ENCODE results near the gene CREB3L2.
"Not testable (repeated sequence)": the region's sequence is repeated elsewhere in the genome, so short reads cannot be mapped to it uniquely, and the experiment has no call there.

Gene CREB3L2, protein sequence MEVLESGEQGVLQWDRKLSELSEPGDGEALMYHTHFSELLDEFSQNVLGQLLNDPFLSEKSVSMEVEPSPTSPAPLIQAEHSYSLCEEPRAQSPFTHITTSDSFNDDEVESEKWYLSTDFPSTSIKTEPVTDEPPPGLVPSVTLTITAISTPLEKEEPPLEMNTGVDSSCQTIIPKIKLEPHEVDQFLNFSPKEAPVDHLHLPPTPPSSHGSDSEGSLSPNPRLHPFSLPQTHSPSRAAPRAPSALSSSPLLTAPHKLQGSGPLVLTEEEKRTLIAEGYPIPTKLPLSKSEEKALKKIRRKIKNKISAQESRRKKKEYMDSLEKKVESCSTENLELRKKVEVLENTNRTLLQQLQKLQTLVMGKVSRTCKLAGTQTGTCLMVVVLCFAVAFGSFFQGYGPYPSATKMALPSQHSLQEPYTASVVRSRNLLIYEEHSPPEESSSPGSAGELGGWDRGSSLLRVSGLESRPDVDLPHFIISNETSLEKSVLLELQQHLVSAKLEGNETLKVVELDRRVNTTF

DNA sequence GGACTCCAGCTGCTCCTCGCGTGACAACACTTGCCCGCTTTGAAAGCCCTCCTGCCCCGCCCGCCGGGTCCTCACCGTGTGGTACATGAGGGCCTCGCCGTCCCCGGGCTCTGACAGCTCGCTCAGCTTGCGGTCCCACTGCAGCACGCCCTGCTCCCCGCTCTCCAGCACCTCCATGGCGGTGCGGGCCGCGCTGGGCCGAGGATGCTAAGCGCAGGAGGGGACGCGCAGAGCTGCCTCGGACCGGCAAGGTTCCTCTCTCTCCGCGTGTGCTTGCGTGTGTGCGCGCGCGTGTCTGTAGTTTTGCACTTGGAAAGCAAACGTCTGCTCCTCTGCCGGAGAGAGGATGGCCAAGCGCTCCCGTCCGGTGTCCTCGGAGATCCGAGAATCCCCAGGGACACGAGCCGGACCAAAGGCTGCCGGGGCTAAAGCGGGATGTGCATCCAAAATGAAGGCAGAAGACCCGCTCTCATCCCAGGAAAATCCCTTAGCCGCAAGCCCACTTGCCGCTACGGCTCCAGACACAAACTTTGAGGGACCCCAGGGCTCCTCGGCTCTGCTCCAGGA, at the start of gene CREB3L2:
Gene CREB3L2, minus strand, starts transcription at position 558 of the 567 bp plus-strand sequence. Its CDS starts 381 bp downstream, at position 177.
- Histone ChIP-seq H3K27me3 (ENCODE audit: control insufficient read depth, insufficient read depth, low read length) (no peaks in the 10 kb centered on the region), H3K9ac (ENCODE audit: low read depth, low read length) (peak within 1 kb of the TSS; percentile 73), H3K27ac (ENCODE audit: low read depth, low read length) (peak within 1 kb of the TSS; percentile 90)

DNA sequence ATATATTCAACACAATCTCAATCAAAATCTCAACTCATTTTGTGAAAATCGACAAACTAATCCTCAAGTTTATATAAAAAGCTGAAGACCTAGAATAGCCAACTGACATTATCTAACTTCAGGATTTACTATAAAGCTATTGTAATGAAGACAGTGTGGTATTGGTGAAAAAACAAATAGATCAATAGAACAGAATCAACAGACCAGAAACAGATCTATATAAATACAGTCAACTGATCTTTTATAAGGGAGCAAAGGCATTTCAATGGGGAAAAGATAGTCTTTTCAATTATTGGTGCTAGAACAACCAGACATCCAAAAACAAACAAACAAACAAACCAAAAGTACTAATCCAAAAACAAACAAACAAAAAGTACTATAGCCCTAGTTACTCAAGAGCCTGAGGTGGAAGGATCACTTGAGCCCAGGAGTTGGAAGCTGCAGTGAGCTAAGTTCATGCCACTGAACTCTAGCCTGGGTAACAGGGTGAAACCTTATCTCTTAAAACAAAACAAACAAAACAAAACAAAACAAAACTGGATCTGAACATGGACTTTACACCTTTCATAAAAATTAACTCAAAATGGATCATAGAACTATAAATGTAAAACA, 47.7 kb upstream of the CREB3L2 start:
- Histone ChIP-seq H3K4me3 (ENCODE audit: low read depth, low read length) (no peak overlapping the region), H3K9ac (ENCODE audit: low read depth, low read length) (no peak overlapping the region), H3K27me3 (ENCODE audit: control insufficient read depth, insufficient read depth, low read length) (no peaks in the 10 kb centered on the region), H3K27ac (ENCODE audit: low read depth, low read length) (no peak overlapping the region), H3K9me3 (ENCODE audit: control insufficient read depth, insufficient read depth, low read length) (no peaks in the 10 kb centered on the region), H3K4me1 (ENCODE audit: control insufficient read depth, insufficient read depth, low read length) (no peaks in the 10 kb centered on the region), H3K36me3 (ENCODE audit: control insufficient read depth, insufficient read depth, low read length) (no peaks in the 10 kb centered on the region)

More for the DNA sequence above, at the start of gene CREB3L2:
- Histone ChIP-seq H3K36me3 (ENCODE audit: control insufficient read depth, insufficient read depth, low read length) (peaks cover 21% of the 10 kb centered on the region), H3K4me3 (ENCODE audit: low read depth, low read length) (peak within 1 kb of the TSS; percentile 93), H3K9me3 (ENCODE audit: control insufficient read depth, insufficient read depth, low read length) (no peaks in the 10 kb centered on the region), H3K4me1 (ENCODE audit: control insufficient read depth, insufficient read depth, low read length) (peaks cover 15% of the 10 kb centered on the region; the same call in 1 of the 2 replicates)

DNA sequence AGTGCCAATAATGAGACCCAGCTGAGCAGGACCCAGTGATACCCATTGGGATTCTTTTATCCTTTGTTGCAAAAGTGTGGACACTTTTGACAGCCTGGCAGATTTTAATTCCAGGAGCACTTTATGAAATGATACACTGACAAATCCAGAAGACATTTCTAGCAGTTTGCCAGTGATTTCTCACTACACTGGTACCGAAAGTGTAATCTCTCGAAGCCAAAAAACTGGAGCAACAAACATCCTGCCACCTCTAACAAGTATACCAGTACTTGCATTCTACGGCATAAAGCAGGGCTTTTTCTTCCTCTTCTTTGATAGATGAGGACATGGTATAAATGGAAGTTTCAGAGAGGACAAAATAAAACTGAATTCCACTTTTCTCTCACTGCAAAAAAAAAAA, 46.0 kb upstream of the CREB3L2 start:
- no peaks in the 10 kb centered on the region for H3K27me3 ChIP-seq (ENCODE audit: control insufficient read depth, insufficient read depth, low read length)
- H3K9me3 ChIP-seq (ENCODE audit: control insufficient read depth, insufficient read depth, low read length): no peaks in the 10 kb centered on the region
- no peak overlapping the region for H3K4me3 ChIP-seq (ENCODE audit: low read depth, low read length)
- no peaks in the 10 kb centered on the region for H3K36me3 ChIP-seq (ENCODE audit: control insufficient read depth, insufficient read depth, low read length)
- no peak overlapping the region for H3K9ac ChIP-seq (ENCODE audit: low read depth, low read length)
- H3K27ac ChIP-seq (ENCODE audit: low read depth, low read length): no peak overlapping the region
- no peaks in the 10 kb centered on the region for H3K4me1 ChIP-seq (ENCODE audit: control insufficient read depth, insufficient read depth, low read length)

GRCh38 chr7:138044897-138045296, 43.0 kb upstream of the CREB3L2 start:
- no peak overlapping the region for H3K9ac ChIP-seq (ENCODE audit: low read depth, low read length)
- no peaks in the 10 kb centered on the region for H3K4me1 ChIP-seq (ENCODE audit: control insufficient read depth, insufficient read depth, low read length)
- no peaks in the 10 kb centered on the region for H3K9me3 ChIP-seq (ENCODE audit: control insufficient read depth, insufficient read depth, low read length)
- H3K36me3 ChIP-seq (ENCODE audit: control insufficient read depth, insufficient read depth, low read length): no peaks in the 10 kb centered on the region
- H3K27ac ChIP-seq (ENCODE audit: low read depth, low read length): no peak overlapping the region
- no peak overlapping the region for H3K4me3 ChIP-seq (ENCODE audit: low read depth, low read length)
- H3K27me3 ChIP-seq (ENCODE audit: control insufficient read depth, insufficient read depth, low read length): no peaks in the 10 kb centered on the region

DNA sequence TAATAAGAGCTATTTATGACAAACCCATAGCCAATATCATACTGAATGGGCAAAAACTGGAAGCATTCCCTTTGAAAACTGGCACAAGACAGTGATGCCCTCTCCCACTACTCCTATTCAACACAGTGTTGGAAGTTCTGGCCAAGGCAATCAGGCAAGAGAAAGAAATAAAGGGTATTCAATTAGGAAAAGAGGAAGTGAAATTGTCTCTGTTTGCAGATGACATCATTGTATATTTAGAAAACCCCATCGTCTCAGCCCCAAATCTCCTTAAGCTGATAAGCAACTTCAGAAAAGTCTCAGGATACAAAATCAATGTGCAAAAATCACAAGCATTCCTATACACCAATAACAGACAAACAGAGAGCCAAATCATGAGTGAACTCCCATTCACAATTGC, 38.2 kb upstream of the CREB3L2 start:
- H3K4me1 ChIP-seq (ENCODE audit: control insufficient read depth, insufficient read depth, low read length); H3K36me3 ChIP-seq (ENCODE audit: control insufficient read depth, insufficient read depth, low read length); H3K27me3 ChIP-seq (ENCODE audit: control insufficient read depth, insufficient read depth, low read length); H3K27ac ChIP-seq (ENCODE audit: low read depth, low read length); H3K9ac ChIP-seq (ENCODE audit: low read depth, low read length); H3K4me3 ChIP-seq (ENCODE audit: low read depth, low read length): not testable (repeated sequence)
- peaks cover 30% of the 10 kb centered on the region for H3K9me3 ChIP-seq (ENCODE audit: control insufficient read depth, insufficient read depth, low read length)

GRCh38 chr7:138036135-138036534, 34.2 kb upstream of the CREB3L2 start:
- Histone ChIP-seq H3K27me3 (ENCODE audit: control insufficient read depth, insufficient read depth, low read length) (no peaks in the 10 kb centered on the region), H3K4me3 (ENCODE audit: low read depth, low read length) (no peak overlapping the region), H3K27ac (ENCODE audit: low read depth, low read length) (no peak overlapping the region), H3K9me3 (ENCODE audit: control insufficient read depth, insufficient read depth, low read length) (peaks cover 42% of the 10 kb centered on the region), H3K9ac (ENCODE audit: low read depth, low read length) (no peak overlapping the region), H3K36me3 (ENCODE audit: control insufficient read depth, insufficient read depth, low read length) (no peaks in the 10 kb centered on the region), H3K4me1 (ENCODE audit: control insufficient read depth, insufficient read depth, low read length) (peaks cover 13% of the 10 kb centered on the region; the same call in 1 of the 2 replicates)

DNA sequence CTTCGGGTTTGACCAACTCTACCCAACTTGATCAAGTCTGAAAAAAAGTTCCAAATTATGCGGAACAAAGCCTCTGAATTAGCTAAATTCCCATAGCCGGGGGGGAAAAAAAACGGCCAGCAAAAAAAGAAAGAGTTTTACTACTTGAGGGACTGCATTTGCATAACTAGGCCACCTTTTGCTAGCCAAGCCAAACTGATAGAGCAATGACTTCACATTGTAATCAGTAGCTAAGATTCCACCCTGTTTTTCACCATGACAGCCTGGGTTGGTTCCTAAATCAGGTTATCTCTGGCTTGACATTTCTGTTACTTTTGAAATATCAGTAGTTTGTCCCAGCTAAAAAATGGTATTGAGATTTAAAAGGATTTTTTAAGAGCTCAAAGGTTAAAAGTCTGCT, 31.4 kb upstream of the CREB3L2 start:
- Histone ChIP-seq H3K9me3 (ENCODE audit: control insufficient read depth, insufficient read depth, low read length) (peaks cover 39% of the 10 kb centered on the region), H3K36me3 (ENCODE audit: control insufficient read depth, insufficient read depth, low read length) (no peaks in the 10 kb centered on the region), H3K9ac (ENCODE audit: low read depth, low read length) (no peak overlapping the region), H3K4me1 (ENCODE audit: control insufficient read depth, insufficient read depth, low read length) (peaks cover 19% of the 10 kb centered on the region), H3K27ac (ENCODE audit: low read depth, low read length) (no peak overlapping the region), H3K27me3 (ENCODE audit: control insufficient read depth, insufficient read depth, low read length) (no peaks in the 10 kb centered on the region), H3K4me3 (ENCODE audit: low read depth, low read length) (no peak overlapping the region)

- H3K4me1 ChIP-seq (ENCODE audit: control insufficient read depth, insufficient read depth, low read length): peaks cover 24% of the 10 kb centered on the region
- H3K4me3 ChIP-seq (ENCODE audit: low read depth, low read length): no peak overlapping the region
- H3K36me3 ChIP-seq (ENCODE audit: control insufficient read depth, insufficient read depth, low read length): no peaks in the 10 kb centered on the region
- no peaks in the 10 kb centered on the region for H3K27me3 ChIP-seq (ENCODE audit: control insufficient read depth, insufficient read depth, low read length)
- no peak overlapping the region for H3K27ac ChIP-seq (ENCODE audit: low read depth, low read length)
- peaks cover 36% of the 10 kb centered on the region for H3K9me3 ChIP-seq (ENCODE audit: control insufficient read depth, insufficient read depth, low read length)
- no peak overlapping the region for H3K9ac ChIP-seq (ENCODE audit: low read depth, low read length)
Measured at GRCh38 chr7:138032770-138033169, 30.9 kb upstream of the CREB3L2 start.

- peaks cover 30% of the 10 kb centered on the region for H3K4me1 ChIP-seq (ENCODE audit: control insufficient read depth, insufficient read depth, low read length)
- H3K27me3 ChIP-seq (ENCODE audit: control insufficient read depth, insufficient read depth, low read length): no peaks in the 10 kb centered on the region
- H3K27ac ChIP-seq (ENCODE audit: low read depth, low read length): no peak overlapping the region
- no peaks in the 10 kb centered on the region for H3K36me3 ChIP-seq (ENCODE audit: control insufficient read depth, insufficient read depth, low read length)
- H3K9ac ChIP-seq (ENCODE audit: low read depth, low read length): no peak overlapping the region
- no peak overlapping the region for H3K4me3 ChIP-seq (ENCODE audit: low read depth, low read length)
- H3K9me3 ChIP-seq (ENCODE audit: control insufficient read depth, insufficient read depth, low read length): peaks cover 32% of the 10 kb centered on the region
Measured at GRCh38 chr7:138032186-138032585, 30.3 kb upstream of the CREB3L2 start.

DNA sequence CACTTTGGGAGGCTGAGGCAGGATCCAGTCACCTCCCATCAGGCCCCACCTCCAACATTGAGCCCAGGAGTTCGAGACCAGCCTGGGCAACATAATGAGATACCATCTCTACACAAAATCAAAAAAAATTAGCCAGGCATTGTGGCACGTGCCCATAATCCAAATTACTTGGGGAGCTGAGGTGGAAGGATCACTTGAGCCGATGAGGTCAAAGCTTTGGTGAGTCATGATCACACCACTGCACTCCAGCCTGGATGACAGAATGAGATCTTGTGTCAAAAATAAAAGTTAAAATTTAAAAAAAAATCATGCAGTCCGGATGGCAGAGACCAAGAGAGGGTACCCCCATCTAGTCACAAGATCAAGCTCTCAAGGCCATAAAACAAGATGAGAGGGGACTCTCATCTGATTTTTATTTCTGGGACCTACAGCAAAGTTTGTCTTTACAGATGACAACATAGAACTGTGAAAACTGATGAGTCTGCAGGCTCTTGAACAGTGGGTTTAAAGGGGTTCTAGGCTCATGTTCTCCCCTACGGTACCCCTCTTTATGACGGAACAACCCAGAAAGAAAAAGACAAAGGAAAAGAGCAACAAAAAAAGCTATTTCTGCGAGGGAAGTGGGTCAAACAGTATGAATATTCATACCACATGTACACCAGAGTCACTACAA, 28.9 kb upstream of the CREB3L2 start:
- no peak overlapping the region for H3K9ac ChIP-seq (ENCODE audit: low read depth, low read length)
- H3K4me3 ChIP-seq (ENCODE audit: low read depth, low read length): no peak overlapping the region
- H3K4me1 ChIP-seq (ENCODE audit: control insufficient read depth, insufficient read depth, low read length): peaks cover 42% of the 10 kb centered on the region
- peak overlapping the region; percentile 67 for H3K27ac ChIP-seq (ENCODE audit: low read depth, low read length)
- peaks cover 23% of the 10 kb centered on the region for H3K9me3 ChIP-seq (ENCODE audit: control insufficient read depth, insufficient read depth, low read length)
- no peaks in the 10 kb centered on the region for H3K27me3 ChIP-seq (ENCODE audit: control insufficient read depth, insufficient read depth, low read length)
- H3K36me3 ChIP-seq (ENCODE audit: control insufficient read depth, insufficient read depth, low read length): no peaks in the 10 kb centered on the region

Measured in HUES48 (cell line).